22Rv1 (cell line): ENCODE measurements around the gene SFTPD.

Experiments used
- ZFX ChIP-seq: fragments of 450-650 bp; IDR thresholded peaks from 2 replicates; pipeline ENCODE4 v1.6.1; 2017; ENCODE audit warnings: antibody characterized with exemption, borderline replicate concordance
- TF ChIP-seq, protein P1 (sequence below): fragments of 450-650 bp; IDR thresholded peaks from 2 replicates; pipeline ENCODE4 v1.5.1; 2017; ENCODE audit warnings: mild to moderate bottlenecking

DNA sequence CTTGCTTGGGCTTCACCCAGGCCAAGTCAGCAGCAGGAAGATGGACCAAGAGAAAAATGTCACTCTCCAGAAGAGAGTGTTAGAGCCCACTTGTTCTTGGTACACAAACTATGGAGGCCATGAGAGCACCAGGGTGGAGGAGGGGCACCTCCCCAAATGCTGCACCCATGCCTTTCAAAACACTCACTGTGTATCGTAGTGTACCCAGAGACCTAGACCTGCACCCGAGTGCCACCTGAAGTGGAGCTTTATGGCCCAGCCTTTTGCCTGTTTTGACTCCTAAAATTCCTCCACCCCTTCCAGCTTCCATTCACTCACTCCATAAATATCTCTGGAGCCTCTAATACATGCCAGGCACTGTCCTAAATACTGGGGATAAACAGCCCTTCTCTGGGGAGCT, 5.0 kb downstream of the SFTPD start:
- TF ChIP-seq, protein P1, sequence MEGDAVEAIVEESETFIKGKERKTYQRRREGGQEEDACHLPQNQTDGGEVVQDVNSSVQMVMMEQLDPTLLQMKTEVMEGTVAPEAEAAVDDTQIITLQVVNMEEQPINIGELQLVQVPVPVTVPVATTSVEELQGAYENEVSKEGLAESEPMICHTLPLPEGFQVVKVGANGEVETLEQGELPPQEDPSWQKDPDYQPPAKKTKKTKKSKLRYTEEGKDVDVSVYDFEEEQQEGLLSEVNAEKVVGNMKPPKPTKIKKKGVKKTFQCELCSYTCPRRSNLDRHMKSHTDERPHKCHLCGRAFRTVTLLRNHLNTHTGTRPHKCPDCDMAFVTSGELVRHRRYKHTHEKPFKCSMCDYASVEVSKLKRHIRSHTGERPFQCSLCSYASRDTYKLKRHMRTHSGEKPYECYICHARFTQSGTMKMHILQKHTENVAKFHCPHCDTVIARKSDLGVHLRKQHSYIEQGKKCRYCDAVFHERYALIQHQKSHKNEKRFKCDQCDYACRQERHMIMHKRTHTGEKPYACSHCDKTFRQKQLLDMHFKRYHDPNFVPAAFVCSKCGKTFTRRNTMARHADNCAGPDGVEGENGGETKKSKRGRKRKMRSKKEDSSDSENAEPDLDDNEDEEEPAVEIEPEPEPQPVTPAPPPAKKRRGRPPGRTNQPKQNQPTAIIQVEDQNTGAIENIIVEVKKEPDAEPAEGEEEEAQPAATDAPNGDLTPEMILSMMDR = no peak
- TF ChIP-seq ZFX = no peak
